Measurements from ENCODE around the gene VAV3.

- TF ChIP-seq CTCF (IDR thresholded peaks at IDR 0.05; ENCODE audit: control extremely low read depth in 1 of 3, insufficient read depth in 1 of 3, low read depth in 1 of 3, low read length in 3 of 3) (no peak), HDAC6 (IDR thresholded peaks at IDR 0.05; ENCODE audit: low read depth, low read length) (no peak), POU5F1 (IDR thresholded peaks at IDR 0.05; ENCODE audit: low read depth, low read length) (no peak), BCL11A (IDR thresholded peaks at IDR 0.05; ENCODE audit: low read depth in 2 of 2, low read length in 2 of 2) (no peak), EP300 (IDR thresholded peaks at IDR 0.05; ENCODE audit: borderline replicate concordance in 1 of 2, low read depth in 2 of 2, low read length in 2 of 2) (no peak), USF2 (IDR thresholded peaks at IDR 0.05; ENCODE audit: low read length) (no peak), POLR2AphosphoS5 (IDR thresholded peaks at IDR 0.05; ENCODE audit: low read depth, low read length) (no peak), RAD21 (IDR thresholded peaks at IDR 0.05 in 1 of 2, conservative IDR thresholded peaks at IDR 0.05 in 1 of 2; ENCODE audit: low read depth in 2 of 2, low read length in 2 of 2) (no peak)
Measured at GRCh38 chr1:107674486-107674885, 290.5 kb downstream of the VAV3 start.
